ENCODE measurements around the gene CSTA. TPM values are rescaled to one million over a fixed set of nuclear protein-coding genes. Genes with fewer than 3 reads are reported as not detected.

CSTA gene
- total and polyA plus RNA-seq, 10 donors: 6.4 to 46.1 (median 16.4) TPM

GRCh38 chr3:122353893-122354401, 28.9 kb downstream of the CSTA start:
- DNase-seq: no peak
- Histone ChIP-seq H3K27ac (no peak overlapping the region), H3K27me3 (replicated peaks in 1 of 7) (no peaks in the 10 kb centered on the region), H3K4me1 (peaks cover 0 to 8% (median 0%) of the 10 kb centered on the region in 6 donors), H3K9me3 (no peaks in the 10 kb centered on the region), H3K36me3 (peaks cover 0 to 17% (median 4%) of the 10 kb centered on the region in 6 donors), H3K4me3 (no peak overlapping the region)
- TF ChIP-seq CTCF (IDR thresholded peaks at IDR 0.05 in 8 of 11, conservative IDR thresholded peaks at IDR 0.05 in 3 of 11) (no peak), POLR2AphosphoS5 (IDR thresholded peaks at IDR 0.05) (no peak), POLR2A (IDR thresholded peaks at IDR 0.05) (no peak)
- intact Hi-C loops (cut with DNase I; ENCODE audit: low total_unique reads): no loop called here
- 78 to 96% (median 83%) methylated on average over 1 of the region's 1 CpG for WGBS, 5 donors

- Histone ChIP-seq H3K9me3 (no peaks in the 10 kb centered on the region), H3K4me1 (peaks cover 0 to 8% (median 0%) of the 10 kb centered on the region in 6 donors), H3K4me3 (no peak overlapping the region), H3K36me3 (peaks cover 0 to 22% (median 4%) of the 10 kb centered on the region in 6 donors), H3K27ac (no peak overlapping the region), H3K27me3 (replicated peaks in 1 of 7) (no peaks in the 10 kb centered on the region)
- 34 to 64% (median 43%) methylated on average over 4 of the region's 4 CpGs for WGBS, 5 donors
- no peak for DNase-seq
- intact Hi-C loops (cut with DNase I; ENCODE audit: low total_unique reads): no loop called here
- TF ChIP-seq POLR2A (IDR thresholded peaks at IDR 0.05): no peak
- no peak for TF ChIP-seq CTCF (IDR thresholded peaks at IDR 0.05 in 8 of 11, conservative IDR thresholded peaks at IDR 0.05 in 3 of 11)
- no peak for TF ChIP-seq POLR2AphosphoS5 (IDR thresholded peaks at IDR 0.05)
Observed at GRCh38 chr3:122355612-122356011, 30.6 kb downstream of the CSTA start.

GRCh38 chr3:122356402-122356801, 31.4 kb downstream of the CSTA start:
- Histone ChIP-seq H3K9me3 (no peaks in the 10 kb centered on the region), H3K27ac (no peak overlapping the region), H3K36me3 (peaks cover 0 to 30% (median 6%) of the 10 kb centered on the region in 6 donors), H3K27me3 (replicated peaks in 1 of 7) (no peaks in the 10 kb centered on the region), H3K4me1 (peaks cover 0 to 8% (median 0%) of the 10 kb centered on the region in 6 donors), H3K4me3 (no peak overlapping the region)
- no peak for DNase-seq
- TF ChIP-seq POLR2AphosphoS5 (IDR thresholded peaks at IDR 0.05): no peak
- TF ChIP-seq POLR2A (IDR thresholded peaks at IDR 0.05): no peak
- peak in 3 of 11 experiments; percentile 12 to 31 (median 20) for TF ChIP-seq CTCF (IDR thresholded peaks at IDR 0.05 in 8 of 11, conservative IDR thresholded peaks at IDR 0.05 in 3 of 11)
- 75 to 89% (median 76%) methylated on average over 4 of the region's 4 CpGs for WGBS, 5 donors
- intact Hi-C loops (cut with DNase I; ENCODE audit: low total_unique reads): no loop called here

- H3K27me3 ChIP-seq (replicated peaks in 1 of 7): no peaks in the 10 kb centered on the region
Observed at GRCh38 chr3:122357828-122358702, 33.0 kb downstream of the CSTA start.

More at GRCh38 chr3:122357828-122358702, 33.0 kb downstream of the CSTA start:
- H3K4me3 ChIP-seq: no peak overlapping the region
- TF ChIP-seq POLR2A (IDR thresholded peaks at IDR 0.05) (no peak), CTCF (IDR thresholded peaks at IDR 0.05 in 8 of 11, conservative IDR thresholded peaks at IDR 0.05 in 3 of 11) (no peak), POLR2AphosphoS5 (IDR thresholded peaks at IDR 0.05) (no peak)
- no peaks in the 10 kb centered on the region for H3K9me3 ChIP-seq
- H3K36me3 ChIP-seq: peaks cover 0 to 47% (median 11%) of the 10 kb centered on the region in 6 donors
- H3K4me1 ChIP-seq: peaks cover 0 to 8% (median 0%) of the 10 kb centered on the region in 6 donors
- intact Hi-C loops (cut with DNase I; ENCODE audit: low total_unique reads): no loop called here
- no peak overlapping the region for H3K27ac ChIP-seq
- no peak for DNase-seq
- WGBS, 5 donors: 72 to 83% (median 82%) methylated on average over 2 of the region's 2 CpGs

All from spleen (tissue), 11 donors.